ENCODE measurements around the gene TNFRSF13B.
"Not testable (repeated sequence)": the region's sequence is repeated elsewhere in the genome, so short reads cannot be mapped to it uniquely, and the experiment has no call there.

TNFRSF13B gene

GRCh38 chr17:16924696-16925440 lies 47.0 kb downstream of the TNFRSF13B start:
- Histone ChIP-seq H3K36me3 (ENCODE audit: control insufficient read depth in 1 of 2, insufficient read depth in 2 of 2, low read length in 2 of 2) (no peaks in the 10 kb centered on the region), H3K27me3 (ENCODE audit: low read depth, low read length) (no peaks in the 10 kb centered on the region), H3K4me3 (ENCODE audit: low read depth in 1 of 2, low read length in 2 of 2) (no peak overlapping the region), H3K9me3 (ENCODE audit: control insufficient read depth in 1 of 2, low read length in 2 of 2) (no peaks in the 10 kb centered on the region), H3K27ac (ENCODE audit: low read length) (no peak overlapping the region), H3K4me1 (ENCODE audit: control insufficient read depth in 1 of 2, insufficient read depth in 2 of 2, low read length in 2 of 2) (no peaks in the 10 kb centered on the region)

DNA sequence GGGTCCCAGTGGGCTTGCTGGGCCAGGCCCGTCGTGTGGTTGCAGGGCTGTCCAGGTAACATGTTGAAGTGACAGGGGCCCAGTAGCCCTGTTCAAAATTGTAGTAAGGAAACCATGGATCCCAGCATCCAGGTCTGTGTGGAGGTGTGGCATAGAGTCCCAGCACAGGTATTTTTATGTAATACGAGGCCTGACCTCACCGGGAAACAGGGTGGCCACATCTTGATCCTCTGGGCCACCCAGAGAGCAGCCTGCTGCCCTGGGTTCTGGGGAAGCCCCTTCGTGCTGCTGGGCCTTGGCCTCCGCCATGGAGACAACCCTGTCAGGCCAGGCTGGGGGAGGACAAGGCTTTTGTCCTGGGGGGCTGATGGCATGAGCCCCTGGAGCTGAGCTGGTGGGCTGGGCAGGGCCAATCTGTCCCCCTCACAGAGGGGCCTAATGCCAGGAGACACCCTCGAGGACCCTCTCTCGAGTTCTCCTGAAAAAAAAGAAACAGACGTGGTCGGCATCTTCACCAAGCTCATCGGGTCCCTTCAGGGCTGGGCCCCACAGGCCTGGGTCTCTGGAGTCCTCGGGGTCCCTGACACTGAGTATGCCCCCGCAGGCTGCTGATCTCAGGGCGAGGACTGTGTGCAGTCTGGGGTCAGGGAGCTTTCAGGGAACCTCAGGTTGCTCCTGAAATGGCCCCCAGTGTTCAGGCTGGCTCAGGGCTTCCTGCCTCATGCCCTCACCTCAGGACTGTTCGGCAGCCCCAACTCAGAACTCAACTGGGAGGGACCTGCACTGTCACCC lies 47.8 kb downstream of the TNFRSF13B start:
- Histone ChIP-seq H3K27me3 (ENCODE audit: low read depth, low read length) (no peaks in the 10 kb centered on the region), H3K27ac (ENCODE audit: low read length) (no peak overlapping the region), H3K9me3 (ENCODE audit: control insufficient read depth in 1 of 2, low read length in 2 of 2) (no peaks in the 10 kb centered on the region), H3K4me3 (ENCODE audit: low read depth in 1 of 2, low read length in 2 of 2) (no peak overlapping the region), H3K4me1 (ENCODE audit: control insufficient read depth in 1 of 2, insufficient read depth in 2 of 2, low read length in 2 of 2) (no peaks in the 10 kb centered on the region), H3K36me3 (ENCODE audit: control insufficient read depth in 1 of 2, insufficient read depth in 2 of 2, low read length in 2 of 2) (no peaks in the 10 kb centered on the region)

GRCh38 chr17:16923097-16923903 lies 48.6 kb downstream of the TNFRSF13B start:
- Histone ChIP-seq H3K27me3 (ENCODE audit: low read depth, low read length) (no peaks in the 10 kb centered on the region), H3K36me3 (ENCODE audit: control insufficient read depth in 1 of 2, insufficient read depth in 2 of 2, low read length in 2 of 2) (no peaks in the 10 kb centered on the region), H3K4me1 (ENCODE audit: control insufficient read depth in 1 of 2, insufficient read depth in 2 of 2, low read length in 2 of 2) (no peaks in the 10 kb centered on the region), H3K4me3 (ENCODE audit: low read depth in 1 of 2, low read length in 2 of 2) (no peak overlapping the region), H3K9me3 (ENCODE audit: control insufficient read depth in 1 of 2, low read length in 2 of 2) (no peaks in the 10 kb centered on the region), H3K27ac (ENCODE audit: low read length) (no peak overlapping the region)

- no peak overlapping the region for H3K27ac ChIP-seq (ENCODE audit: low read length)
- H3K4me3 ChIP-seq (ENCODE audit: low read depth in 1 of 2, low read length in 2 of 2): no peak overlapping the region
- no peaks in the 10 kb centered on the region for H3K36me3 ChIP-seq (ENCODE audit: control insufficient read depth in 1 of 2, insufficient read depth in 2 of 2, low read length in 2 of 2)
- no peaks in the 10 kb centered on the region for H3K27me3 ChIP-seq (ENCODE audit: low read depth, low read length)
- H3K4me1 ChIP-seq (ENCODE audit: control insufficient read depth in 1 of 2, insufficient read depth in 2 of 2, low read length in 2 of 2): no peaks in the 10 kb centered on the region
- H3K9me3 ChIP-seq (ENCODE audit: control insufficient read depth in 1 of 2, low read length in 2 of 2): no peaks in the 10 kb centered on the region
Observed at GRCh38 chr17:16922386-16923096, 49.4 kb downstream of the TNFRSF13B start.

DNA sequence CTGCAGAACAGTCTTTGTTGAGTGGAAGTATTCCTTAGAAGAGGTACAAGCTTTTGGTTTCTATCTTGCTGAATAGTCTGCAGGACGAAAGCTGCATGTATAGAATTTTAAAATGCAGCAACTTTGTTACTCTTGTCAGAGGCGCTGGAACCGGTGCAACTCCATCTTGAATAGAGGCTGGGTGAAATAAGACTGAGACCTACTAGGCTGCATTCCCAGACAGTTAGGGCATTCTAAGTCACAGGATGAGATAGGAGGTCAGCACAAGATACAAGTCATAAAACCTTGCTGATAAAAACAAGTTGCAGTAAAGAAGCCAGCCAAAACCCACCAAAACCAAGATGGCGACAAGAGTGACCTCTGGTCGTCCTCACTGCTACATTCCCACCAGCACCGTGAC lies 50.5 kb downstream of the TNFRSF13B start:
- H3K9me3 ChIP-seq (ENCODE audit: control insufficient read depth in 1 of 2, low read length in 2 of 2); H3K36me3 ChIP-seq (ENCODE audit: control insufficient read depth in 1 of 2, insufficient read depth in 2 of 2, low read length in 2 of 2); H3K27me3 ChIP-seq (ENCODE audit: low read depth, low read length); H3K27ac ChIP-seq (ENCODE audit: low read length); H3K4me3 ChIP-seq (ENCODE audit: low read depth in 1 of 2, low read length in 2 of 2); H3K4me1 ChIP-seq (ENCODE audit: control insufficient read depth in 1 of 2, insufficient read depth in 2 of 2, low read length in 2 of 2): not testable (repeated sequence)

GRCh38 chr17:16920628-16921020 lies 51.3 kb downstream of the TNFRSF13B start:
- Histone ChIP-seq H3K4me3 (ENCODE audit: low read depth in 1 of 2, low read length in 2 of 2) (no peak overlapping the region), H3K36me3 (ENCODE audit: control insufficient read depth in 1 of 2, insufficient read depth in 2 of 2, low read length in 2 of 2) (no peaks in the 10 kb centered on the region), H3K27ac (ENCODE audit: low read length) (no peak overlapping the region), H3K27me3 (ENCODE audit: low read depth, low read length) (no peaks in the 10 kb centered on the region), H3K4me1 (ENCODE audit: control insufficient read depth in 1 of 2, insufficient read depth in 2 of 2, low read length in 2 of 2) (no peaks in the 10 kb centered on the region), H3K9me3 (ENCODE audit: control insufficient read depth in 1 of 2, low read length in 2 of 2) (no peaks in the 10 kb centered on the region)

DNA sequence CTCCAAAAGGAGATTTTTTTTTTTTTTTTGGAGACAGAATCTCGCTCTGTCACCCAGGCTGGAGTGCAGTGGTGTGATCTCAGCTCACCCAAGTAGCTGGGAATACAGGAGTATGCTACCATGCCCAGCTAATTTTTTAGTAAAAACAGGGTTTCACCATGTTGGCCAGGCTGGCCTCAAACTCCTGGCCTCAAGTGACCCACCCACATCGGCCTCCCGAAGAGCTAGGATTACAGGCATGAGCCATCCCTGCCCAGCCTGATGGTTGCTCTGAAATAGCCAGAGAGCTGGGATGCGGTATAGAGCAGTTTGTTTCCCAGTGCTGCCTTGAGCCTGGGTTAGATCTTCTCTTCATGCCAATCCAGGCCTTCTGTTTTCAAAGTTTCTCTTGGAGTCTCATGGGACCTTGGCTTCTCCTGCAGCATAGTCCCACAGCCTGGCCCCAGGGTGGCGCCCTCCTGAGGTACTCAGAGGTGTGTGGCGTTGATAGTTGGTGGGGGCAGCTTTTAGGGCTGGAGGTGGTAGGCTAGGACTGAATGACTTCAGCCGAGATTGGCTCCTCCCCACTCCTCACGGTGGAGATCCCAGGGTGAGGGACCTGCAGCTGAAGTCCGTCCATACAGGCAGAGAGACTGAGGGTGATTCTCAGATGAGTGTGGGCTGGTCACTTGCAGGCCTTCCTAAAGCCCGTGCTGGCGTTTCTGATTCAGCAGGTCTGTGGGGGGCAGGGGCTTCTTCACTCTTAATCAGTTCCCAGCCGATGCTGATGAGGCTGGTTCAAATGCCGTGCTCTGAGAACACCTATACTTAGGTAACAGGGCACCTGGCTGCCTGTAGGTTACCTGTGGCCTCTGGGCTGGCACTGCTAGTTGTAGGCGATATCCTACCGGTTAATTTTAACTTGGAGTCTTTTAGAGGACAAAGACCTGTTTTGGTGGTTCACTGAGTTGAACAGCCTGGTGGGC lies 52.0 kb downstream of the TNFRSF13B start:
- Histone ChIP-seq H3K9me3 (ENCODE audit: control insufficient read depth in 1 of 2, low read length in 2 of 2) (no peaks in the 10 kb centered on the region), H3K4me1 (ENCODE audit: control insufficient read depth in 1 of 2, insufficient read depth in 2 of 2, low read length in 2 of 2) (no peaks in the 10 kb centered on the region), H3K4me3 (ENCODE audit: low read depth in 1 of 2, low read length in 2 of 2) (no peak overlapping the region), H3K27me3 (ENCODE audit: low read depth, low read length) (no peaks in the 10 kb centered on the region), H3K27ac (ENCODE audit: low read length) (no peak overlapping the region), H3K36me3 (ENCODE audit: control insufficient read depth in 1 of 2, insufficient read depth in 2 of 2, low read length in 2 of 2) (no peaks in the 10 kb centered on the region)

DNA sequence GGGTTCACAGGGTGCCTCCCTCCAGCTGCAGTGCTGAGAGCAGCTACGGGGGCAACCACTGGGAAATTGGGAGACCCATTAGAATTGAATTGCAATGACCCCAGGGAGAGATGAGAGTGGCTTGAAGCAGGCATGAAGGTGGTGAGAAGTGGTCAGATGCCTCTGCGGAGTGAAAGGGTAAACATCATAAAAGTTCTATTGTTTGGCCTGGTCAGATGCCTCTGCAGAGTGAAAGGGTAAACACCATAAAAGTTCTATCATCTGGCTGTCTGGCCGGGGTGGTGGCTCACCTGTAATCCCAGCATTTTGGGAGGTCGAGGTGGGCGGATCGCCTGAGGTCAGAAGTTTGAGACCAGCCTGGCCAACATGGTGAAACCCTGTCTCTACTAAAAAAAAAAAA lies 53.5 kb downstream of the TNFRSF13B start:
- H3K27me3 ChIP-seq (ENCODE audit: low read depth, low read length): no peaks in the 10 kb centered on the region
- H3K36me3 ChIP-seq (ENCODE audit: control insufficient read depth in 1 of 2, insufficient read depth in 2 of 2, low read length in 2 of 2): no peaks in the 10 kb centered on the region
- no peak overlapping the region for H3K4me3 ChIP-seq (ENCODE audit: low read depth in 1 of 2, low read length in 2 of 2)
- H3K27ac ChIP-seq (ENCODE audit: low read length): no peak overlapping the region
- no peaks in the 10 kb centered on the region for H3K4me1 ChIP-seq (ENCODE audit: control insufficient read depth in 1 of 2, insufficient read depth in 2 of 2, low read length in 2 of 2)
- H3K9me3 ChIP-seq (ENCODE audit: control insufficient read depth in 1 of 2, low read length in 2 of 2): no peaks in the 10 kb centered on the region

DNA sequence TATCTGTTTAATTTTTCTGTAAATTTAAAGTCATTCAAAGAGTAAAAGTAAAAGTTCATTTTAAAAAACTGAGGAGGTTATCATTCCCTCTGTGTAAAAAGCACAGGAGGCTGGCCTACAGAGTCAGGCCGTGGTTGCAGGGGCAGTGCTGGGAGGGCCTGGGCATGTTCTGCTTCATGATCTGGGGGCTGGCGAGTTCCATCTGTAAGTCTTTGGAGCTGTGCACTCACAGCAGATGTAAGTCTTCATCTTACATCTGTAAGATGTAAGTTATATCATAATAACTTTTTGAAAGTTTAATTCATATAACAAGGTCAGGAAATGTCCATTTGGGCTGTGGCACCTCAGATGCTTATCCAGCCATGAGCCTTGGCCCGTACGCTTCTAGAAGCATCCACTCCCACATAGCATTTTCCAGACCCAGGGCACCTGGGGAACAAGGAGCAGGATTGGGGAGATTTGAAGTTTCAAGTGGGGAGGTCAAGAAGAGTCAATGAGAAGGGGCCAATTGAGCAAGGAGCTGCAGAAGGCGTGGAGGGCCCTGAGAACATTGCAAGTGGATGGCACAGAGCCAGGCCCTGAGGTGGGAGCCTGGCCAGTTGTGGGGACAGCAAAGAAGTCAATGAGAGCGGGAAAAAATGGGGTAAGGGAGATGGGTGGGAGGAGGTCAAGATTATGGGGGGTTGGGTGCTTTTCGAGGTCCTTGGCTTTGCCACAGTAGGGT lies 54.1 kb downstream of the TNFRSF13B start:
- Histone ChIP-seq H3K27ac (ENCODE audit: low read length) (no peak overlapping the region), H3K4me3 (ENCODE audit: low read depth in 1 of 2, low read length in 2 of 2) (no peak overlapping the region), H3K36me3 (ENCODE audit: control insufficient read depth in 1 of 2, insufficient read depth in 2 of 2, low read length in 2 of 2) (no peaks in the 10 kb centered on the region), H3K27me3 (ENCODE audit: low read depth, low read length) (no peaks in the 10 kb centered on the region), H3K9me3 (ENCODE audit: control insufficient read depth in 1 of 2, low read length in 2 of 2) (no peaks in the 10 kb centered on the region), H3K4me1 (ENCODE audit: control insufficient read depth in 1 of 2, insufficient read depth in 2 of 2, low read length in 2 of 2) (no peaks in the 10 kb centered on the region)

GRCh38 chr17:16916557-16916920 lies 55.4 kb downstream of the TNFRSF13B start:
- Histone ChIP-seq H3K4me1 (ENCODE audit: control insufficient read depth in 1 of 2, insufficient read depth in 2 of 2, low read length in 2 of 2) (no peaks in the 10 kb centered on the region), H3K27me3 (ENCODE audit: low read depth, low read length) (no peaks in the 10 kb centered on the region), H3K4me3 (ENCODE audit: low read depth in 1 of 2, low read length in 2 of 2) (no peak overlapping the region), H3K9me3 (ENCODE audit: control insufficient read depth in 1 of 2, low read length in 2 of 2) (no peaks in the 10 kb centered on the region), H3K36me3 (ENCODE audit: control insufficient read depth in 1 of 2, insufficient read depth in 2 of 2, low read length in 2 of 2) (no peaks in the 10 kb centered on the region), H3K27ac (ENCODE audit: low read length) (no peak overlapping the region)
